ENCODE measurements around the gene CCDC195. TPM values are rescaled to one million over a fixed set of nuclear protein-coding genes. Genes with fewer than 3 reads are reported as not detected.

The CCDC195 gene
- total RNA-seq, 1 donor from 2014 or later: not detected

GRCh38 chr2:224659714-224660113, 56.5 kb downstream of the CCDC195 start:
- no peak for DNase-seq (ENCODE audit: low spot score)
- Mint-ChIP-seq H3K4me3 (no peak overlapping the region), H3K36me3 (peaks cover 2% of the 10 kb centered on the region), H3K4me1 (no peaks in the 10 kb centered on the region), H3K27me3 (ENCODE audit: insufficient read depth, low read depth) (peaks cover 7% of the 10 kb centered on the region), H3K9me3 (peaks cover 23% of the 10 kb centered on the region), H3K27ac (no peak overlapping the region)
- Histone ChIP-seq H3K27me3 (no peaks in the 10 kb centered on the region), H3K9ac (no peak overlapping the region), H3K9me3 (ENCODE audit: low read depth) (peaks cover 7% of the 10 kb centered on the region), H3K79me2 (ENCODE audit: low read depth) (no peaks in the 10 kb centered on the region), H3K4me2 (no peak overlapping the region), H4K20me1 (ENCODE audit: low read depth) (no peaks in the 10 kb centered on the region), H3K4me3 (no peak overlapping the region), H3K36me3 (no peaks in the 10 kb centered on the region), H2AFZ (replicated peaks) (no peak overlapping the region), H3K27ac (no peak overlapping the region), H3F3A (ENCODE audit: low read depth) (no peaks in the 10 kb centered on the region), H3K4me1 (no peaks in the 10 kb centered on the region)
- TF ChIP-seq CTCF (IDR thresholded peaks at IDR 0.05) (no peak), EZH2phosphoT487 (IDR thresholded peaks at IDR 0.05) (no peak), EZH2 (IDR thresholded peaks at IDR 0.05) (no peak)

- TF ChIP-seq EZH2 (IDR thresholded peaks at IDR 0.05) (no peak), EZH2phosphoT487 (IDR thresholded peaks at IDR 0.05) (no peak), CTCF (IDR thresholded peaks at IDR 0.05) (no peak)
- no peaks in the 10 kb centered on the region for H3K4me1 ChIP-seq
- Mint-ChIP-seq H3K4me3 (no peak overlapping the region), H3K27ac (no peak overlapping the region), H3K9me3 (peaks cover 25% of the 10 kb centered on the region), H3K36me3 (peaks cover 2% of the 10 kb centered on the region), H3K27me3 (ENCODE audit: insufficient read depth, low read depth) (peaks cover 4% of the 10 kb centered on the region), H3K4me1 (no peaks in the 10 kb centered on the region)
- no peak overlapping the region for H3K27ac ChIP-seq
- no peaks in the 10 kb centered on the region for H3K27me3 ChIP-seq
- no peak for DNase-seq (ENCODE audit: low spot score)
- H3K36me3 ChIP-seq: no peaks in the 10 kb centered on the region
- H2AFZ ChIP-seq (replicated peaks): no peak overlapping the region
- H3K9ac ChIP-seq: no peak overlapping the region
- no peaks in the 10 kb centered on the region for H4K20me1 ChIP-seq (ENCODE audit: low read depth)
- no peak overlapping the region for H3K4me3 ChIP-seq
- no peaks in the 10 kb centered on the region for H3K79me2 ChIP-seq (ENCODE audit: low read depth)
- peaks cover 7% of the 10 kb centered on the region for H3K9me3 ChIP-seq (ENCODE audit: low read depth)
- H3K4me2 ChIP-seq: no peak overlapping the region
- no peaks in the 10 kb centered on the region for H3F3A ChIP-seq (ENCODE audit: low read depth)
These were observed 57.3 kb downstream of the CCDC195 start for GRCh38 chr2:224658780-224659405.

- Histone ChIP-seq H3K9ac (no peak overlapping the region), H3K27ac (no peak overlapping the region), H3K4me1 (no peaks in the 10 kb centered on the region), H3K27me3 (no peaks in the 10 kb centered on the region), H3F3A (ENCODE audit: low read depth) (no peaks in the 10 kb centered on the region), H3K4me3 (no peak overlapping the region), H2AFZ (replicated peaks) (no peak overlapping the region), H3K4me2 (no peak overlapping the region), H3K79me2 (ENCODE audit: low read depth) (no peaks in the 10 kb centered on the region), H3K36me3 (no peaks in the 10 kb centered on the region), H3K9me3 (ENCODE audit: low read depth) (no peaks in the 10 kb centered on the region), H4K20me1 (ENCODE audit: low read depth) (no peaks in the 10 kb centered on the region)
- Mint-ChIP-seq H3K4me1 (no peaks in the 10 kb centered on the region), H3K9me3 (peaks cover 16% of the 10 kb centered on the region), H3K27me3 (ENCODE audit: insufficient read depth, low read depth) (peaks cover 5% of the 10 kb centered on the region), H3K4me3 (no peak overlapping the region), H3K27ac (no peak overlapping the region), H3K36me3 (no peaks in the 10 kb centered on the region)
- DNase-seq (ENCODE audit: low spot score): no peak
- TF ChIP-seq EZH2 (IDR thresholded peaks at IDR 0.05): no peak
These were observed 58.8 kb downstream of the CCDC195 start for GRCh38 chr2:224657349-224657748.

- Histone ChIP-seq H3K9me3 (ENCODE audit: low read depth) (no peaks in the 10 kb centered on the region), H3K79me2 (ENCODE audit: low read depth) (no peaks in the 10 kb centered on the region), H3F3A (ENCODE audit: low read depth) (no peaks in the 10 kb centered on the region), H3K4me1 (no peaks in the 10 kb centered on the region), H3K4me2 (no peak overlapping the region), H3K4me3 (no peak overlapping the region), H3K27me3 (no peaks in the 10 kb centered on the region), H4K20me1 (ENCODE audit: low read depth) (no peaks in the 10 kb centered on the region), H3K27ac (no peak overlapping the region), H2AFZ (replicated peaks) (no peak overlapping the region), H3K36me3 (no peaks in the 10 kb centered on the region), H3K9ac (no peak overlapping the region)
- no peak for DNase-seq (ENCODE audit: low spot score)
- Mint-ChIP-seq H3K9me3 (peaks cover 8% of the 10 kb centered on the region), H3K27me3 (ENCODE audit: insufficient read depth, low read depth) (peaks cover 2% of the 10 kb centered on the region), H3K27ac (no peak overlapping the region), H3K4me3 (no peak overlapping the region), H3K4me1 (no peaks in the 10 kb centered on the region), H3K36me3 (no peaks in the 10 kb centered on the region)
- TF ChIP-seq CTCF (IDR thresholded peaks at IDR 0.05) (no peak), EZH2phosphoT487 (IDR thresholded peaks at IDR 0.05) (no peak), EZH2 (IDR thresholded peaks at IDR 0.05) (no peak)
These were observed 61.1 kb downstream of the CCDC195 start for GRCh38 chr2:224655006-224655537.
